Loucy (cell line): ENCODE measurements around the gene PHACTR1.

Experiments used
- EZH2phosphoT487 ChIP-seq: fragments of 200-600 bp; IDR thresholded peaks from 2 replicates; pipeline ENCODE4 v1.6.1; 2018; ENCODE audit warnings: antibody characterized with exemption, mild to moderate bottlenecking, moderate library complexity, borderline replicate concordance
- TF ChIP-seq, protein P1 (sequence below): fragments of 200-600 bp; sonication (generic); conservative IDR thresholded peaks from 2 replicates; pipeline ENCODE4 v1.5.1; 2014; ENCODE audit warnings: mild to moderate bottlenecking, antibody characterized with exemption, low read length

DNA sequence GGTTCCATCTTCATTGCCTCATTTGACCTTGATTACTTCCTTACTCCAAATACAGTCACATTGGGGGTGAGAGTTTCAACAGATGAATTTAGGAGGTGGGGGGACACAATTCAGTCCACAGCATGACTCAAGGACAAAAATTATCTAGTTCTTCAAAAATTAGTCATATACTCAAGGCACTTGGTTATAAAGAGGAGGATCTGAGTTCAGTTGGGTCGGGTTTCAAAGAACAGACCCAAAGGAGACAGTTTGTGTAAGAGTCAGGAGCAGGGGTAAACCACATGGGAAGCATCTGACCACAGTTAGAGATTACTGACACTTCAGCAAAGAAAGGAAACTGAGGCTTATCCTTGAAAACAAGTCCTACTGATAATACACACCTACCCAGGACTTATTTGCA is 473.8 kb downstream of the PHACTR1 start:
- TF ChIP-seq, protein P1, sequence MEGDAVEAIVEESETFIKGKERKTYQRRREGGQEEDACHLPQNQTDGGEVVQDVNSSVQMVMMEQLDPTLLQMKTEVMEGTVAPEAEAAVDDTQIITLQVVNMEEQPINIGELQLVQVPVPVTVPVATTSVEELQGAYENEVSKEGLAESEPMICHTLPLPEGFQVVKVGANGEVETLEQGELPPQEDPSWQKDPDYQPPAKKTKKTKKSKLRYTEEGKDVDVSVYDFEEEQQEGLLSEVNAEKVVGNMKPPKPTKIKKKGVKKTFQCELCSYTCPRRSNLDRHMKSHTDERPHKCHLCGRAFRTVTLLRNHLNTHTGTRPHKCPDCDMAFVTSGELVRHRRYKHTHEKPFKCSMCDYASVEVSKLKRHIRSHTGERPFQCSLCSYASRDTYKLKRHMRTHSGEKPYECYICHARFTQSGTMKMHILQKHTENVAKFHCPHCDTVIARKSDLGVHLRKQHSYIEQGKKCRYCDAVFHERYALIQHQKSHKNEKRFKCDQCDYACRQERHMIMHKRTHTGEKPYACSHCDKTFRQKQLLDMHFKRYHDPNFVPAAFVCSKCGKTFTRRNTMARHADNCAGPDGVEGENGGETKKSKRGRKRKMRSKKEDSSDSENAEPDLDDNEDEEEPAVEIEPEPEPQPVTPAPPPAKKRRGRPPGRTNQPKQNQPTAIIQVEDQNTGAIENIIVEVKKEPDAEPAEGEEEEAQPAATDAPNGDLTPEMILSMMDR: no peak
- no peak for TF ChIP-seq EZH2phosphoT487
